Muscle of leg (tissue), 11 donors: ENCODE measurements around the gene SLC13A5. TPM values are rescaled to one million over a fixed set of nuclear protein-coding genes. Genes with fewer than 3 reads are reported as not detected.
"Not testable (repeated sequence)": the region's sequence is repeated elsewhere in the genome, so short reads cannot be mapped to it uniquely, and the experiment has no call there.

Source experiments
- DNase-seq: peaks from one replicate; pipeline ENCODE4 v3.0.0; 2013
- H3K27ac ChIP-seq: one replicate; pipeline ENCODE4 v1.5.1; 2013; ENCODE audit warnings: mild to moderate bottlenecking, low read length, control low read depth
- H3K27me3 ChIP-seq: one replicate; pipeline ENCODE4 v1.6.1; 2013; ENCODE audit warnings: low read length; ENCODE audit not compliant: control insufficient read depth, insufficient read depth
- H3K36me3 ChIP-seq: one replicate; pipeline ENCODE4 v1.6.1; 2013; ENCODE audit warnings: low read length; ENCODE audit not compliant: control insufficient read depth, insufficient read depth
- H3K4me1 ChIP-seq: one replicate; pipeline ENCODE4 v1.6.1; 2013; ENCODE audit warnings: low read length; ENCODE audit not compliant: control insufficient read depth, insufficient read depth
- H3K4me3 ChIP-seq: one replicate; pipeline ENCODE4 v1.5.1; 2013; ENCODE audit warnings: low read length, control low read depth
- H3K9me3 ChIP-seq: replicated peaks from 2 replicates; pipeline ENCODE4 v1.6.1; 2013; ENCODE audit warnings: low read depth, low read length; ENCODE audit not compliant: control insufficient read depth
- WGBS: methylation state at CpG from one replicate; pipeline ENCODE4 v1.1.5; 2013; ENCODE audit warnings: missing lambda C conversion rate; ENCODE audit not compliant: insufficient coverage; 5-methylcytosine and 5-hydroxymethylcytosine counted together
- polyA plus RNA-seq, 8 donors: library from polyadenylated mRNA; unstranded; fragments of 120-200 nt; gene quantifications; one replicate each; pipeline versions ENCODE4 v1.2.1 to v1.2.3, GENCODE V29; 2013; ENCODE audit warnings: inconsistent platforms in 1 of 8, low replicate concordance in 1 of 8; ENCODE audit not compliant: insufficient read length in 8 of 8, insufficient read depth in 1 of 8
- total RNA-seq: library from RNA; stranded (reverse); fragments of 120-200 nt; gene quantifications from one replicate; pipeline ENCODE4 v1.2.4, GENCODE V29; 2013

Gene SLC13A5
- total and polyA plus RNA-seq, 9 donors: 0.04 to 0.64 (median 0.13) TPM

GRCh38 chr17:6700948-6701307, 12.2 kb downstream of the SLC13A5 start:
- no peak for DNase-seq
- Histone ChIP-seq H3K4me1 (no peaks in the 10 kb centered on the region), H3K36me3 (no peaks in the 10 kb centered on the region), H3K4me3 (no peak overlapping the region), H3K27ac (no peak overlapping the region), H3K9me3 (no peaks in the 10 kb centered on the region), H3K27me3 (peaks cover 4% of the 10 kb centered on the region)
- WGBS: 67% methylated on average over 8 of the region's 8 CpGs

- 59% methylated on average over 15 of the region's 16 CpGs for WGBS
- Histone ChIP-seq H3K27ac (no peak overlapping the region), H3K27me3 (peaks cover 2% of the 10 kb centered on the region), H3K4me3 (no peak overlapping the region), H3K4me1 (no peaks in the 10 kb centered on the region), H3K9me3 (no peaks in the 10 kb centered on the region), H3K36me3 (no peaks in the 10 kb centered on the region)
- no peak for DNase-seq
Observed at GRCh38 chr17:6699997-6700947, 12.9 kb downstream of the SLC13A5 start.

- WGBS: 73% methylated on average over 11 of the region's 11 CpGs
- Histone ChIP-seq H3K27ac (no peak overlapping the region), H3K4me1 (no peaks in the 10 kb centered on the region), H3K27me3 (peaks cover under 1% of the 10 kb centered on the region), H3K4me3 (no peak overlapping the region), H3K36me3 (no peaks in the 10 kb centered on the region), H3K9me3 (no peaks in the 10 kb centered on the region)
- no peak for DNase-seq
Observed at GRCh38 chr17:6698004-6698403, 15.2 kb downstream of the SLC13A5 start.

GRCh38 chr17:6696906-6697305, 16.3 kb downstream of the SLC13A5 start:
- Histone ChIP-seq H3K27me3 (peaks cover 3% of the 10 kb centered on the region), H3K9me3 (no peaks in the 10 kb centered on the region), H3K27ac (no peak overlapping the region), H3K4me1 (no peaks in the 10 kb centered on the region), H3K4me3 (no peak overlapping the region), H3K36me3 (no peaks in the 10 kb centered on the region)
- DNase-seq: no peak
- 77% methylated on average over 5 of the region's 5 CpGs for WGBS

GRCh38 chr17:6695565-6695964, 17.6 kb downstream of the SLC13A5 start:
- H3K36me3 ChIP-seq: no peaks in the 10 kb centered on the region
- H3K27me3 ChIP-seq: peaks cover 3% of the 10 kb centered on the region
- H3K4me3 ChIP-seq: no peak overlapping the region
- no peak overlapping the region for H3K27ac ChIP-seq
- no peaks in the 10 kb centered on the region for H3K4me1 ChIP-seq
- no peak for DNase-seq
- 66% methylated on average over 9 of the region's 13 CpGs for WGBS
- no peaks in the 10 kb centered on the region for H3K9me3 ChIP-seq

- no peak overlapping the region for H3K4me3 ChIP-seq
- no peak for DNase-seq
- peaks cover 5% of the 10 kb centered on the region for H3K27me3 ChIP-seq
- 100% methylated on average over 1 of the region's 2 CpGs for WGBS
- no peaks in the 10 kb centered on the region for H3K36me3 ChIP-seq
- no peaks in the 10 kb centered on the region for H3K4me1 ChIP-seq
- no peak overlapping the region for H3K27ac ChIP-seq
- H3K9me3 ChIP-seq: no peaks in the 10 kb centered on the region
Observed at GRCh38 chr17:6695051-6695450, 18.1 kb downstream of the SLC13A5 start.

- not testable (repeated sequence) for H3K36me3 ChIP-seq, H3K27me3 ChIP-seq, H3K27ac ChIP-seq, H3K9me3 ChIP-seq, H3K4me3 ChIP-seq, H3K4me1 ChIP-seq, DNase-seq
- WGBS: no CpG with 5 or more reads among the region's 6 CpGs
Observed at GRCh38 chr17:6691958-6692357, 21.2 kb downstream of the SLC13A5 start.

- no peaks in the 10 kb centered on the region for H3K9me3 ChIP-seq
- WGBS: 79% methylated on average over 3 of the region's 3 CpGs
Observed at GRCh38 chr17:6691546-6691945, 21.6 kb downstream of the SLC13A5 start.

GRCh38 chr17:6690641-6691040, 22.5 kb downstream of the SLC13A5 start:
- H3K27ac ChIP-seq: no peak overlapping the region
- no peaks in the 10 kb centered on the region for H3K4me1 ChIP-seq
- H3K36me3 ChIP-seq: no peaks in the 10 kb centered on the region
- H3K4me3 ChIP-seq: no peak overlapping the region
- DNase-seq: no peak
- no peaks in the 10 kb centered on the region for H3K9me3 ChIP-seq
- H3K27me3 ChIP-seq: peaks cover 10% of the 10 kb centered on the region
- WGBS: 76% methylated on average over 9 of the region's 11 CpGs

More at GRCh38 chr17:6691546-6691945, 21.6 kb downstream of the SLC13A5 start:
- Histone ChIP-seq H3K4me1 (no peaks in the 10 kb centered on the region), H3K27ac (no peak overlapping the region), H3K36me3 (no peaks in the 10 kb centered on the region), H3K4me3 (no peak overlapping the region), H3K27me3 (peaks cover 10% of the 10 kb centered on the region)
- DNase-seq: no peak

GRCh38 chr17:6688944-6689343, 24.2 kb downstream of the SLC13A5 start:
- H3K27me3 ChIP-seq: peaks cover 10% of the 10 kb centered on the region
- no peaks in the 10 kb centered on the region for H3K9me3 ChIP-seq
- H3K36me3 ChIP-seq: no peaks in the 10 kb centered on the region
- no peak overlapping the region for H3K4me3 ChIP-seq
- H3K27ac ChIP-seq: no peak overlapping the region
- no peaks in the 10 kb centered on the region for H3K4me1 ChIP-seq
- DNase-seq: no peak
- 85% methylated on average over 9 of the region's 9 CpGs for WGBS
